Activated T-cell treated with anti-CD3 and anti-CD28 coated beads for 48 hours (primary cell): ENCODE results near the gene METTL3.

Source experiments
- DNase-seq: peaks from one replicate; pipeline ENCODE4 v3.0.0-alpha.2; 2020; ENCODE audit warnings: low read depth

METTL3 gene

DNA sequence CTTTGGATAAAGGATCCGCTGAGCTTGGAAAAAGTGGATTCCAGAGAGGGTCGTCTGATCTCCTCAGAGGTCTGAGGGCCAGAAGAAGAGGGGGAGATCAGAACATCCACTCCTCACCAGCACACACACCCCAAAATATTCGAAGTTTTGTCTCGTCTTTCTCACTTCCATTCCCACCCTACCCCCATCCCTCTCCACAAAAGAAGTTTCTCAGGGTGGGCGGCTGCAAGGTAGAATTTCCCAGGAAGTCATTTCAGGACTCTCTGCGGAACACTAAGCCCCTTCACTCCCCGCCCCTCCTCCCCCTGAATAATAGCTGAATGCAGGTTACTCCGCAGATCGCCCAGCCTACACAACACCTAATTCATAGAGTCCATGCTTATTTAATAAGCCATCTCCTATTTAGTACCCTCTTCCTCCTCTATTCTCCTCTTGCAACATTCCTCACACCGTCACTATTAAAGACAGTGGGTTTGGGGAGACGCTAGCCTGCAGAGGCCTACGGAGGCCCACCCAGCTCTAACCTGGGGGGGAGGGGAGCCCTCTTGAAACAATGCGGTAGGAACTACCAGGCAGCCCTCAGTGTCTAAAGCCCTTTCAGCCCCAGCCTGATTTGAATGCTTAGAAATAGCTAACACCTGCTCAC is 15.7 kb upstream of the METTL3 start:
- DNase-seq, result no peak

GRCh38 chr14:21525962-21526671 is 15.0 kb upstream of the METTL3 start, which contains the start of gene SALL2:
SALL2 (minus strand) TSS chr14:21526346; CDS start chr14:21526127, 219 bp downstream.
- DNase-seq, result peak; percentile 62

DNA sequence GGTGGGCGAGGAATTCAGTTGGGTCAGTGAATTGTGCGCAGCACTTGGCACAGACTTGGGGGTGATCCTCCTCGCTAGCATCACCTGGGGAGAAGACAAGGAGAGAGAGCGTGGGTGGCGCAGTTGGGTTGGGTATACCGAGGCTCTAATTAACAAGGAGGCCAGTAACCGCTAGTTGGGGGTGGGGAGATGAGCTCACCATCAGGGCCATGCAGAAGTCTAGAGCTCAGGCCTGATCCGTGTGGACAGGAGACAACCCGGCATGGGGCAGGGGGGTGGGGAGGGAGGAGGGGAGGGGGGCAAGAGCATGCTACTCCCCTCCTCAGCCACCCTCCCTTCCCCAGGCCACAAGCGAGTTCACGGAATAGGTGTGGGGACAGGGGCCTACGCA is 14.4 kb upstream of the METTL3 start:
- no peak for DNase-seq

DNA sequence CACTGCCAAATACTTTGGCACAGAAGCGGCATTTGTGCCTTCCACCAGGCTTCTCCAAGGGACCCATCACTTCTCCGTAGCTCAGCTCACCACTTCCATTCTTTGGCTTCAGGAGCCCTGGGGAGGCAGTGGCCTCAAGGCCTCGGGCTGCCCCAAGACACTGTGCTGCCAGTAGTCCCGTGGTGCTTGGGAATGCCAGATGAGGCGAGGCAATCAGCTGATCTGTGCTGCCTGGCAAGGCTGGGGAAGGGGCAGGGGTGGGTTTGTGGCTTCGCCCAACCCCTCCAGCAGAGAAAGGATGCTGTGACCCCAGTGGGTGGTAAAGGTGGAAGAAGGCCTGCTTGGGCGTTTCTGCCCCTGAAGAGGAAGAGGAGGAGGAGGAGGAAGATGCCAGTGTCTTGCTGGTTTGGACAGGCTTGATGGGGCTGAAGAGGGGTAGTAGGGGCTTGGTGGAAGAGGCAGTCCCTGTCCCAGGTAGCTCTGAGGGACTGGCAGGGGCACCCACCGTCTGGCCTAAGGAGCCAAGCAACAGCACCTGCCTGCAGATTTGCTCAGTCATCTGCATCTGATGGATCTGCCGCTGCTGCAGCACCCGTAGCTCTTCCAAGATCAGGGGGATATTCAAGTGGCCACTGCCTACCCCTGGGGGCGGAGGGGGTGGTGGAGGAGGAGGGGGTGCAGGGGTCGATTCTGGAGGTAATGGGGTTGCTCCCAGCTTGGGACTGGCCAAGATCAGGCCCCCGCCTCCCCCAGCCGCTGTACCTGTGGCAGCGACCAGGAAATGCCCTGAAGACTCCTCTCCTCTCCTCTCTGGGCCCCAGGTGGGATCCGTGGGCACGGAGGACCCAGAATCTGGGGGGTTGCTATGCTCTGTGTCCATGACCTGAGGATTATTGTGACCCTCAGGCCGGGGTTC is 13.7 kb upstream of the METTL3 start:
- no peak for DNase-seq

DNA sequence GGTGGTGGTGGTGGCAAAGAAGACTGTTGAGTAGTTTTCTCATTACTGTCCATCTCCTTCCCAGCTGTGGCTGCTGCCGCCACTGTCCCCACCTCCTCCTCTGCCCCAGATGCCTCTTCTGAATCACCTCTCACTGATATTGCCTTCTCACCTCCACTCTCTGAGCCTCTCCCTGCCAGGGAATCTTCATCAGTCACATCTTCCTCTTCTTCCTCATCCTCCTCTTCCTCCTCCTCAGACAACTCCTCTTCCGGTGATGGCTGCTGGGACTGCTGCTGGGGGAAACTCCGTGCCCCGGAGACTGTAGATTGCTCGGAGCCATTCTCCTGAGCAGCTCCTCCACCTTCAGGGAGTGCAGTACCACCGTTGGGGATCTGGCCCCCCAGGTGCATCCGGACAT is 12.1 kb upstream of the METTL3 start:
- no peak for DNase-seq

- no peak for DNase-seq
Observed at GRCh38 chr14:21521501-21521900, 10.4 kb upstream of the METTL3 start.

DNA sequence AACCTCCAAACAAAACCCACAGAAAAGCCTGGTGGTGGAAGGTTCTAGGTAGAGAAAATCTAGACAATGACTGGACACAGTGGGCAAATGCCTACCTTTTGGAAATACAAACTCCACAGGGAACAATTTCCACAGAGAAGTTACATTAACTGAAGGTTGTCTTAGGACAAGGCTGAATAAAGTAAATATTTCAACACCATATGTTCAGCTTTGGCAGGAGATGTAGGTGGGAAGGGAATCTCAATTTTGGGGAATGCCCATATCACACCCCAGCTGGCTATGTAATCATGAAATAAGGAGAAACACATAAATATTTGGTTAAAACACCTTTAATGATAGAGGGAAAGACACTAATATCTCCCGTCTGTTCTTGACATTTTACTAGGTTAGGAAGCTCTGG is 9.6 kb upstream of the METTL3 start:
- no peak for DNase-seq

GRCh38 chr14:21518725-21519124 is 7.6 kb upstream of the METTL3 start:
- DNase-seq, result no peak

DNA sequence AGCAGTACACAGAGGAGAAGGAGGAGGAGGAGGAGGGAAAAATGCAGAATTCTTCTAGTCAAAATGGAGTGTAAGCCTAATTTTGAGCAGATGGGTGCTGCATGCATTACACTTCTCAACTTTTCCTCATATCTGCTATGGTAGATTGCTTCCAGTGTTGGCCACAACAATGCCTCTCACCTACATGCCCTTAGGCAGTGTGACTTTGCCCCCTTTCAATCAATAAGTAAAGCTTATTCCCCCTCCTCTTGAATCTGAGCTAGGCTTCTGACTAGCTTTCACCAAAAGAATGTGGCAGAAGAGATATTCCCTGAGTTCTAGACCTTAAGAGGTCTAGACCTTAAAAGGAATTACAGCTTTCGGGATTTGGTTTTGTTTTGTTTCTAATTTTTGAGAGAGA is 3.2 kb upstream of the METTL3 start:
- DNase-seq, result no peak

DNA sequence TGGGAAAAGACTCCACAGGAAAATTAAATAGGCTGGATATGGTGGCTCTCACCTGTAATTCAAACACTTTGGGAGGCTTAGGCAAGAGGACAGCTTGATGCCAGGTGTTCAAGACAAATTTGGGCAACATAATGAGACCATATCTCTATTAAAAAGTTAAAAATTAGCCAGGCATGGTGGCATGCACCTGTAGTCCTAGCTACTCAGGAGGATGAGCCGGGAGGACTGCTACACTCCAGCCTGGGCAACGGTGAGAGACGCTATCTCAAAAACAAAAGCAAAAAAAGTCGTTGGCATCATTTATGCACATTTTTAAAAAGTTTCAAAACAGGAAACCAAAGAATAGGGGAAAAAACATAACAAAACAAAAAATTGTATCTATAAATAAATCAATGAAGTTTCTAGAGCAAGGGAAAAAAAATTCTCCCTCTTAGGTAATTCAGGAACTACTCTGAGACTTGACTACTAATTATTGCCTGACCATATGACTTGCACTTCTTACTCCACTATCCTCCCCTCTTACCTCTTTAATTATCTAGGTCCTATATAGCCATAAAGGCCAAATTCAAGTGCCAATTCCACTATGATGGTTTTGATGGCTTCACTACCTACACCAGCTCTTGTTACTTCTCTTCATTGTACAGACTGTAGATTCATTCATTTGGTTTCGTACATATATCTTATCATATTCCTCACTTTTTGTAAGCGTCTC is 1.6 kb downstream of the METTL3 start:
- no peak for DNase-seq

DNA sequence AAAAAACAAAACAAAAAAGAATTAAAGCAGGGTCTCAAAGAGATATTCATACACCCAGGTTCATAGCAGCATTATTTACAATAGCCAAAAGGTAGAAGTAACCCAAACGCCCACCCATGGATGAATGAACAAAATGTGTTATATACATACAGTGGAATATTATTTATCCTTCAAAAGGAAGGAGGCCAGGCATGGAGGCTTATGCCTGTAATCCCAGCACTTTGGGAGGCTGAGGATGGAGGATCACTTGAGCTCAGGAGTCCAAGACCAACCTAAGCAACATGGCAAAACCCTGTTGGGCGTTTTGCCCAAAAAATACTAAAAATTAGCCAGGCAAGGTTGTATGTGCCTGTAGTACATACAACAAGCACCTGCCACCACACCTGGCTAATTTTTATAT is 4.6 kb downstream of the METTL3 start:
- no peak for DNase-seq

DNA sequence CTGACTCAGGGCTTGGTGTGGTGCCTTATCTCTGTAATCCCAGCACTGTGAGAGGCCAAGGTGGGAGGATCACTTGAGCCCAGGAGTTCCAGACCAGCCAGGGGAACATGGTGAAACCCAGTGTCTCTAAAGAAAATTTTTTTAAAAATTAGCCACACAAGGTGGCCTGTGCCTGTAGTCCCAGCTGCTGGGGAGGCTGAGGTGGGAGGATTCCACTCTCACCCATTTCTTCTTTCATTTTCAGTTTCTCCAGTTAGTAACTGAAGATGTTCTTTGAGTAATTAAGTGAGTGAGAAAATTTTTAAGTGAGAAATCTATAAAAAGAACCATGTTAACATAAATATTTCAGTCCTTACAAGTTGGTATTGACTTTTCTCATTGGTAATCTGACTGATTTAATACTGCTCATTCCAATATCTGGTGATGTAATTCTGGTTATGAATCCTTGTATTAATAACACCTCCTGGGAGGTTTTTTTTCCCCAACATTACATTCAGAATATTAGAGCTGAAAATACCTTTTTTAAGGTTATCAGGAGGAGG is 6.1 kb downstream of the METTL3 start:
- DNase-seq, result no peak

DNA sequence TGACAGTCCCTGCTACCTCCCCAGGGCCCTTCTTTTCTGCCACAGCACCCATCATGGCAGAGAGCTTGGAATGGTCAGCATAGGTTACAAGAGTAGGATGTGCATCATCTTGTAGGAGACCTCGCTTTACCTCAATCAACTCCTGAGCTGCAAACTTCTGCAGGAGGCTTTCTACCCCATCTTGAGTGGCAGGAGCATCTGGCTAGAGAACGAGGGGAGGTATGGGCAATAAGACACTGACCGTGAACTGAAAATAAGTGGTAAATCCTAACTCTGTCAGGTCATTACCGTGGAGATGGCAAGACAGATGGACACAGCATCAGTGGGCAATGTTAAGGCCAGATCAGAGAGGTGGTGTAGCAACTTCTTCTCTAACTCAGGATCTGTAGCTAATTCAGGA is 7.8 kb downstream of the METTL3 start:
- no peak for DNase-seq

DNA sequence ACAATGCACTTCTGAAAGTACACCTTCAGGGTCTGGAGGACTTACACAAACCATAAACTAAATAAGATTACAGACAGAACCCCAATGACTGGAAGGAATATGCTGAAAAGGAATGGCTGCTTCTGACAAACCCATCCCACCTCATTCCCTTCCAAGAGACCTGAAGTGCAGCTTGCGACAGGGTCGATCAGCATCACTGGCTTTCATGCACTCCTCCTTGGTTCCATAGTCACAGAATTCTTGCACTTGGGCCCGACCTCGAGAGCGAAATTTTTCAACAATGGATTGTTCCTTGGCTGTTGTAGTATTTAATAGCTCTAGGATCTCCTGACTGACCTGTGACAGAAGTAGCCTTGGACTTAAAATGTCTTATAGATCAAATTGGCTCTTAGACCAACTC is 9.6 kb downstream of the METTL3 start:
- no peak for DNase-seq

- no peak for DNase-seq
Observed at GRCh38 chr14:21498540-21499526, 12.3 kb downstream of the METTL3 start.

- no peak for DNase-seq
Observed at GRCh38 chr14:21496453-21496852, 14.7 kb downstream of the METTL3 start.

GRCh38 chr14:21494902-21495762 is 16.0 kb downstream of the METTL3 start:
- no peak for DNase-seq

GRCh38 chr14:21486640-21487087 is 24.5 kb downstream of the METTL3 start:
- DNase-seq, result no peak

- DNase-seq, result peak; percentile 89
Observed at GRCh38 chr14:21476925-21477681, 34.0 kb downstream of the METTL3 start, which contains the start of the genes RAB2B and TOX4. RAB2B (minus strand) TSS chr14:21476959; CDS start chr14:21476872, 87 bp downstream. TOX4 (plus strand) TSS chr14:21477195; CDS start chr14:21477279, 84 bp downstream.
